ENCODE results near the gene RCL1.
A peak's percentile ranks its signal among the peaks of the same experiment; 100 is the strongest.

Gene RCL1

GRCh38 chr9:4803670-4804530 is 11.2 kb downstream of the RCL1 start:
- no CpG with 5 or more reads among the region's 27 CpGs for WGBS, 2 donors (ENCODE audit: extremely low coverage in 2 of 2, insufficient read length in 2 of 2, insufficient replicate concordance in 1 of 2)
- Histone ChIP-seq H3K4me2 (ENCODE audit: insufficient read depth, low read length, poor library complexity, severe bottlenecking) (no peak overlapping the region), H2AFZ (ENCODE audit: low read length) (no peak overlapping the region), H3K23ac (ENCODE audit: low read depth, low read length, poor library complexity) (no peak overlapping the region), H2BK15ac (ENCODE audit: low read length) (no peak overlapping the region), H3K79me1 (ENCODE audit: low read depth, low read length) (peaks cover 10% of the 10 kb centered on the region), H3K27me3 (ENCODE audit: control insufficient read depth in 3 of 3, insufficient read depth in 3 of 3, low read depth in 1 of 3, low read length in 3 of 3) (no peaks in the 10 kb centered on the region), H3K36me3 (replicated peaks in 1 of 2; ENCODE audit: control insufficient read depth in 2 of 2, insufficient read depth in 2 of 2, low read length in 2 of 2) (no peaks in the 10 kb centered on the region), H3K9ac (ENCODE audit: low read depth, low read length, poor library complexity) (no peak overlapping the region), H3K18ac (ENCODE audit: low read length) (peak overlapping the region; percentile 5), H2BK12ac (ENCODE audit: low read length) (no peak overlapping the region), H3K9me3 (replicated peaks in 1 of 2; ENCODE audit: control insufficient read depth in 2 of 2, insufficient read depth in 1 of 2, low read depth in 1 of 2, low read length in 2 of 2) (peaks cover 3 to 7% of the 10 kb centered on the region in 2 donors), H2BK120ac (ENCODE audit: low read depth, low read length) (no peak overlapping the region), H3K4me3 (ENCODE audit: low read length in 2 of 2) (no peak overlapping the region), H2AK5ac (ENCODE audit: low read depth, low read length) (no peak overlapping the region), H4K91ac (ENCODE audit: low read depth, low read length, poor library complexity) (no peak overlapping the region), H4K8ac (ENCODE audit: low read depth, low read length) (no peak overlapping the region), H3K14ac (ENCODE audit: low read length) (peak overlapping the region; percentile 63), H2BK5ac (ENCODE audit: low read length) (peak overlapping the region; percentile 39), H3K4me1 (ENCODE audit: control insufficient read depth in 2 of 2, insufficient read depth in 1 of 2, low read depth in 1 of 2, low read length in 2 of 2) (no peaks in the 10 kb centered on the region), H3K4ac (ENCODE audit: low read length) (no peak overlapping the region), H3K27ac (replicated peaks; ENCODE audit: low read length) (no peak overlapping the region)
- no peak for DNase-seq (ENCODE audit: low spot score)

DNA sequence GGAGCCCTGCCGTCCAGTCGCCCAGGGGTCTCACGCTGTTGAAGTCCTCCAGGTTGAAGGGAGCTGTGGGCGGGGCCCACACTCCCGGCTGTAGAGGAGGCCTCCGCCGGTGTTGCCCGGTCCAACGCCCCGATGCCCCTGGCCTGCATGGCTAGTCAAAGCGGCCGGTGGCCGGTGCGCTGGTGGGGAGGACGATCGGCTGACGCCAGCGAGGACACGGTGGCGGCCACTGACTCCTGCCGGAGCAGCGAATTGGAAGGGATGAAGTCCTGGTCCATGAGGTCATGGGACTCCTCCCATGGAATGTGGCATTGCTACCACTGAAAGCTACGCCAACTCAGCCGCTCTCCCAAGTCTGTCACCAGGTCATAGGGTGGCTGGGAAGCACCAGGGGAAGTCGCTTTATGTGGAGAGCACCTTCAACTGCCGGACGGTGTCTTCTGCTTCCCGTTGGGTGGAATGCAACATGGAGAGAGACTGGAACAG is 11.8 kb downstream of the RCL1 start:
- Histone ChIP-seq H3K9ac (ENCODE audit: low read depth, low read length, poor library complexity) (no peak overlapping the region), H4K91ac (ENCODE audit: low read depth, low read length, poor library complexity) (no peak overlapping the region), H3K18ac (ENCODE audit: low read length) (no peak overlapping the region), H4K8ac (ENCODE audit: low read depth, low read length) (no peak overlapping the region), H3K14ac (ENCODE audit: low read length) (peak overlapping the region; percentile 63), H3K23ac (ENCODE audit: low read depth, low read length, poor library complexity) (peak overlapping the region; percentile 55), H3K9me3 (replicated peaks in 1 of 2; ENCODE audit: control insufficient read depth in 2 of 2, insufficient read depth in 1 of 2, low read depth in 1 of 2, low read length in 2 of 2) (peaks cover 3 to 7% of the 10 kb centered on the region in 2 donors), H3K27me3 (ENCODE audit: control insufficient read depth in 3 of 3, insufficient read depth in 3 of 3, low read depth in 1 of 3, low read length in 3 of 3) (no peaks in the 10 kb centered on the region), H2BK12ac (ENCODE audit: low read length) (peak overlapping the region; percentile 22), H3K36me3 (replicated peaks in 1 of 2; ENCODE audit: control insufficient read depth in 2 of 2, insufficient read depth in 2 of 2, low read length in 2 of 2) (no peaks in the 10 kb centered on the region), H3K4me2 (ENCODE audit: insufficient read depth, low read length, poor library complexity, severe bottlenecking) (no peak overlapping the region), H2BK5ac (ENCODE audit: low read length) (peak overlapping the region; percentile 39), H2AFZ (ENCODE audit: low read length) (no peak overlapping the region), H3K4ac (ENCODE audit: low read length) (no peak overlapping the region), H3K4me1 (ENCODE audit: control insufficient read depth in 2 of 2, insufficient read depth in 1 of 2, low read depth in 1 of 2, low read length in 2 of 2) (no peaks in the 10 kb centered on the region), H3K79me1 (ENCODE audit: low read depth, low read length) (peaks cover 10% of the 10 kb centered on the region), H2BK15ac (ENCODE audit: low read length) (no peak overlapping the region), H2BK120ac (ENCODE audit: low read depth, low read length) (no peak overlapping the region), H3K27ac (replicated peaks; ENCODE audit: low read length) (no peak overlapping the region), H2AK5ac (ENCODE audit: low read depth, low read length) (no peak overlapping the region), H3K4me3 (ENCODE audit: low read length in 2 of 2) (no peak overlapping the region)
- no CpG with 5 or more reads among the region's 28 CpGs for WGBS, 2 donors (ENCODE audit: extremely low coverage in 2 of 2, insufficient read length in 2 of 2, insufficient replicate concordance in 1 of 2)
- no peak for DNase-seq (ENCODE audit: low spot score)

- WGBS, 2 donors (ENCODE audit: extremely low coverage in 2 of 2, insufficient read length in 2 of 2, insufficient replicate concordance in 1 of 2) = no CpG with 5 or more reads among the region's 3 CpGs
- H4K91ac ChIP-seq (ENCODE audit: low read depth, low read length, poor library complexity) = no peak overlapping the region
- peaks cover 8% of the 10 kb centered on the region for H3K79me1 ChIP-seq (ENCODE audit: low read depth, low read length)
- no peaks in the 10 kb centered on the region for H3K36me3 ChIP-seq (replicated peaks in 1 of 2; ENCODE audit: control insufficient read depth in 2 of 2, insufficient read depth in 2 of 2, low read length in 2 of 2)
- no peak overlapping the region for H2AK5ac ChIP-seq (ENCODE audit: low read depth, low read length)
- H2BK15ac ChIP-seq (ENCODE audit: low read length) = no peak overlapping the region
- no peak overlapping the region for H3K27ac ChIP-seq (replicated peaks; ENCODE audit: low read length)
- H2AFZ ChIP-seq (ENCODE audit: low read length) = no peak overlapping the region
- no peaks in the 10 kb centered on the region for H3K4me1 ChIP-seq (ENCODE audit: control insufficient read depth in 2 of 2, insufficient read depth in 1 of 2, low read depth in 1 of 2, low read length in 2 of 2)
- H2BK120ac ChIP-seq (ENCODE audit: low read depth, low read length) = no peak overlapping the region
- H3K4ac ChIP-seq (ENCODE audit: low read length) = no peak overlapping the region
- H3K9ac ChIP-seq (ENCODE audit: low read depth, low read length, poor library complexity) = no peak overlapping the region
- H3K18ac ChIP-seq (ENCODE audit: low read length) = no peak overlapping the region
- no peak overlapping the region for H3K14ac ChIP-seq (ENCODE audit: low read length)
- H2BK12ac ChIP-seq (ENCODE audit: low read length) = no peak overlapping the region
- no peak overlapping the region for H3K4me2 ChIP-seq (ENCODE audit: insufficient read depth, low read length, poor library complexity, severe bottlenecking)
- no peak overlapping the region for H3K4me3 ChIP-seq (ENCODE audit: low read length in 2 of 2)
- H3K23ac ChIP-seq (ENCODE audit: low read depth, low read length, poor library complexity) = peak overlapping the region; percentile 45
- H4K8ac ChIP-seq (ENCODE audit: low read depth, low read length) = no peak overlapping the region
- DNase-seq (ENCODE audit: low spot score) = no peak
- no peaks in the 10 kb centered on the region for H3K27me3 ChIP-seq (ENCODE audit: control insufficient read depth in 3 of 3, insufficient read depth in 3 of 3, low read depth in 1 of 3, low read length in 3 of 3)
- peaks cover 3 to 7% of the 10 kb centered on the region in 2 donors for H3K9me3 ChIP-seq (replicated peaks in 1 of 2; ENCODE audit: control insufficient read depth in 2 of 2, insufficient read depth in 1 of 2, low read depth in 1 of 2, low read length in 2 of 2)
- H2BK5ac ChIP-seq (ENCODE audit: low read length) = no peak overlapping the region
These were observed 12.6 kb downstream of the RCL1 start for GRCh38 chr9:4805191-4805918.

GRCh38 chr9:4810565-4810964 is 17.8 kb downstream of the RCL1 start:
- H2BK12ac ChIP-seq (ENCODE audit: low read length) = no peak overlapping the region
- no peak overlapping the region for H2BK15ac ChIP-seq (ENCODE audit: low read length)
- no peak overlapping the region for H3K4me2 ChIP-seq (ENCODE audit: insufficient read depth, low read length, poor library complexity, severe bottlenecking)
- H2BK5ac ChIP-seq (ENCODE audit: low read length) = no peak overlapping the region
- no peak overlapping the region for H3K18ac ChIP-seq (ENCODE audit: low read length)
- H3K4ac ChIP-seq (ENCODE audit: low read length) = no peak overlapping the region
- H4K91ac ChIP-seq (ENCODE audit: low read depth, low read length, poor library complexity) = no peak overlapping the region
- no peak overlapping the region for H3K23ac ChIP-seq (ENCODE audit: low read depth, low read length, poor library complexity)
- H3K9ac ChIP-seq (ENCODE audit: low read depth, low read length, poor library complexity) = no peak overlapping the region
- H3K36me3 ChIP-seq (replicated peaks in 1 of 2; ENCODE audit: control insufficient read depth in 2 of 2, insufficient read depth in 2 of 2, low read length in 2 of 2) = no peaks in the 10 kb centered on the region
- H3K14ac ChIP-seq (ENCODE audit: low read length) = no peak overlapping the region
- no peak for DNase-seq (ENCODE audit: low spot score)
- no peaks in the 10 kb centered on the region for H3K4me1 ChIP-seq (ENCODE audit: control insufficient read depth in 2 of 2, insufficient read depth in 1 of 2, low read depth in 1 of 2, low read length in 2 of 2)
- no peak overlapping the region for H3K4me3 ChIP-seq (ENCODE audit: low read length in 2 of 2)
- no peaks in the 10 kb centered on the region for H3K27me3 ChIP-seq (ENCODE audit: control insufficient read depth in 3 of 3, insufficient read depth in 3 of 3, low read depth in 1 of 3, low read length in 3 of 3)
- H3K79me1 ChIP-seq (ENCODE audit: low read depth, low read length) = no peaks in the 10 kb centered on the region
- H2BK120ac ChIP-seq (ENCODE audit: low read depth, low read length) = no peak overlapping the region
- H2AFZ ChIP-seq (ENCODE audit: low read length) = no peak overlapping the region
- no peak overlapping the region for H3K27ac ChIP-seq (replicated peaks; ENCODE audit: low read length)
- H3K9me3 ChIP-seq (replicated peaks in 1 of 2; ENCODE audit: control insufficient read depth in 2 of 2, insufficient read depth in 1 of 2, low read depth in 1 of 2, low read length in 2 of 2) = peaks cover under 1 to 14% of the 10 kb centered on the region in 2 donors
- no peak overlapping the region for H2AK5ac ChIP-seq (ENCODE audit: low read depth, low read length)
- no peak overlapping the region for H4K8ac ChIP-seq (ENCODE audit: low read depth, low read length)
- no CpG with 5 or more reads among the region's 1 CpG for WGBS, 2 donors (ENCODE audit: extremely low coverage in 2 of 2, insufficient read length in 2 of 2, insufficient replicate concordance in 1 of 2)

Data from neuronal stem cell (in vitro differentiated cells).